GM12878 (cell line): ENCODE data around the gene MRPL54. TPM values are rescaled to one million over a fixed set of nuclear protein-coding genes. Genes with fewer than 3 reads are reported as not detected.
"Not testable (repeated sequence)": the region's sequence is repeated elsewhere in the genome, so short reads cannot be mapped to it uniquely, and the experiment has no call there.

Source experiments
- ATAC-seq: fragments of 200-7000 bp; cut with Tn5 transposase; 3 replicates; pipeline ENCODE4 v1.9.1; 2020; ENCODE audit warnings: mild to moderate bottlenecking, moderate library complexity
- BruUV-seq: library from RNA; stranded (reverse); fragments of 400-500 nt; replicated peaks from 2 replicates; lab custom pipeline; 2021; lab: Mats Ljungman, UMichigan
- CTCF ChIA-PET: fragments of 300-600 bp; sonication (Branson Sonifier 250); formaldehyde crosslinking; extraction: SDS; loops from one replicate; lab custom pipeline; 2021; ENCODE audit warnings: inconsistent platforms; lab: Yijun Ruan, JAX
- POLR2A ChIA-PET: fragments of 350-600 bp; formaldehyde crosslinking; extraction: SDS; loops from one replicate; lab custom pipeline; 2021; ENCODE audit warnings: inconsistent platforms; lab: Charles Lee
- RAD21 ChIA-PET: fragments of 300-600 bp; sonication (Branson Sonifier 250); formaldehyde crosslinking; loops from one replicate; lab custom pipeline; 2023; ENCODE audit warnings: antibody characterized with exemption; ENCODE audit not compliant: unreplicated experiment; lab: Charles Lee
- SMC1A ChIA-PET: fragments of 300-600 bp; sonication (Branson Sonifier 250); formaldehyde crosslinking; loops from one replicate; lab custom pipeline; 2023; ENCODE audit not compliant: unreplicated experiment, uncharacterized antibody; lab: Charles Lee
- DNase-seq: peaks from one replicate; pipeline ENCODE4 v3.0.0-alpha.2; 2011; ENCODE audit warnings: low read depth, low spot score
- FAIRE-seq: peaks from 3 replicates; lab custom pipeline; 2011; peaks lifted over from hg19 to GRCh38; lab: Jason Lieb, UNC
- H2AFZ ChIP-seq: 2 replicates; pipeline ENCODE4 v1.6.0; 2011; ENCODE audit warnings: low read depth, low read length, control low read depth; ENCODE audit not compliant: control insufficient read depth
- H3K27ac ChIP-seq: 2 replicates; pipeline ENCODE4 v1.5.1; 2011; ENCODE audit warnings: control low read depth; ENCODE audit not compliant: control insufficient read depth, insufficient read depth
- H3K27me3 ChIP-seq, 2 experiments: replicated peaks in 1 of 2; 2 replicates each; pipeline versions ENCODE4 v1.6.0 to v1.6.1; 2011; ENCODE audit warnings: low read length in 1 of 2; ENCODE audit not compliant: control insufficient read depth in 2 of 2, insufficient read depth in 2 of 2
- H3K36me3 ChIP-seq, 2 experiments: 2 replicates each; pipeline ENCODE4 v1.5.1; 2011; ENCODE audit warnings: low read length in 1 of 2; ENCODE audit not compliant: control insufficient read depth in 2 of 2, insufficient read depth in 2 of 2
- H3K4me1 ChIP-seq: 2 replicates; pipeline ENCODE4 v1.6.1; 2011; ENCODE audit warnings: mild to moderate bottlenecking, low read length, moderate library complexity, mixed read lengths; ENCODE audit not compliant: control insufficient read depth, insufficient read depth
- H3K4me2 ChIP-seq: 2 replicates; pipeline ENCODE4 v1.6.0; 2011; ENCODE audit warnings: control low read depth; ENCODE audit not compliant: control insufficient read depth, insufficient read depth
- H3K4me3 ChIP-seq: fragments of 200-600 bp; sonication (generic); 2 replicates; pipeline ENCODE4 v1.5.1; 2016
- H3K79me2 ChIP-seq: 2 replicates; pipeline ENCODE4 v1.6.0; 2011; ENCODE audit warnings: low read length; ENCODE audit not compliant: control insufficient read depth, insufficient read depth
- H3K9ac ChIP-seq: 2 replicates; pipeline ENCODE4 v1.8.0; 2011; ENCODE audit warnings: low read length, control low read depth, mixed read lengths; ENCODE audit not compliant: control insufficient read depth, insufficient read depth
- H3K9me3 ChIP-seq: replicated peaks from 3 replicates; pipeline ENCODE4 v1.5.1; 2011; ENCODE audit warnings: mild to moderate bottlenecking, low read length; ENCODE audit not compliant: control insufficient read depth, insufficient read depth
- H4K20me1 ChIP-seq: 2 replicates; pipeline ENCODE4 v1.6.0; 2011; ENCODE audit not compliant: control insufficient read depth, insufficient read depth
- CHD2 ChIP-seq: IDR thresholded peaks from 2 replicates; pipeline ENCODE4 v1.6.1; 2011; ENCODE audit warnings: low read depth, low read length, improper control_type of control experiment, borderline replicate concordance
- CREM ChIP-seq: IDR thresholded peaks from 2 replicates; pipeline ENCODE4 v1.6.1; 2014; ENCODE audit warnings: antibody characterized with exemption, low read depth
- EP300 ChIP-seq, 2 experiments: fragments of 150-350 bp in 1 of 2; IDR thresholded peaks; 2 replicates each; pipeline ENCODE4 v1.6.1; 2011 to 2012; ENCODE audit warnings: low read depth in 2 of 2, low read length in 2 of 2, borderline replicate concordance in 1 of 2, improper control_type of control experiment in 1 of 2, inconsistent platforms in 1 of 2; ENCODE audit not compliant: control insufficient read depth in 1 of 2
- GATAD2B ChIP-seq: fragments of 450-650 bp; conservative IDR thresholded peaks from 2 replicates; pipeline ENCODE4 v1.6.1; 2017; ENCODE audit warnings: low read depth, mild to moderate bottlenecking, moderate library complexity
- SIN3A ChIP-seq: IDR thresholded peaks from 2 replicates; pipeline ENCODE4 v1.6.1; 2012; ENCODE audit warnings: low read depth, low read length, improper control_type of control experiment
- STAT1 ChIP-seq: fragments of 450-650 bp; conservative IDR thresholded peaks from 2 replicates; pipeline ENCODE4 v1.6.1; 2014; ENCODE audit warnings: antibody characterized with exemption, mild to moderate bottlenecking
- TCF12 ChIP-seq: IDR thresholded peaks from 2 replicates; pipeline ENCODE4 v1.6.1; 2011; ENCODE audit warnings: low read depth, mild to moderate bottlenecking, low read length
- ZBTB40 ChIP-seq: fragments of 450-650 bp; IDR thresholded peaks from 2 replicates; pipeline ENCODE4 v1.6.1; 2016; ENCODE audit warnings: mild to moderate bottlenecking, moderate library complexity, borderline replicate concordance
- WGBS: methylation state at CpG from one replicate; pipeline ENCODE4 v1.1.6; 2016; ENCODE audit warnings: low lambda C conversion rate; ENCODE audit not compliant: insufficient replicate concordance, insufficient coverage; ENCODE audit errors: missing lambda C conversion rate; 5-methylcytosine and 5-hydroxymethylcytosine counted together
- in situ Hi-C: fragments of 300-500 bp; cut with MboI; formaldehyde crosslinking; loops from 9 replicates; pipeline ENCODE4 v1.14.3; 2018; ENCODE audit warnings: mixed read lengths
- intact Hi-C: fragments of 100-400 bp; cut with micrococcal nuclease; formaldehyde crosslinking; loops from one replicate; pipeline ENCODE4 v1.14.2; 2022; ENCODE audit not compliant: unreplicated experiment
- polyA plus RNA-seq, 11 experiments: library from polyadenylated mRNA; depleted of rRNA in 4 of 11; unstranded in 6 of 11; stranded (reverse) in 5 of 11; fragments of >200 nt; fragmentation: Nextera tagmentation in 4 of 11; fragmentation: Illumina TruSeq in 1 of 11; extraction: Ambion mirVana in 4 of 11; extraction: Trizol in 1 of 11; gene quantifications; 1 replicate in 1 of 11; 2 replicates in 10 of 11; pipeline versions ENCODE4 v1.2.1 to v1.2.3, GENCODE V29; 2011 to 2016; ENCODE audit warnings: inconsistent platforms in 2 of 11, missing spikeins in 2 of 11, low read depth in 1 of 11
- total RNA-seq, 4 experiments: library from RNA; depleted of rRNA in 3 of 4; stranded (reverse); fragments of >200 nt in 3 of 4; fragmentation: Illumina TruSeq in 1 of 4; extraction: Trizol in 1 of 4; gene quantifications; 2 replicates each; pipeline versions ENCODE4 v1.2.1 to v1.2.3, GENCODE V29; 2013 to 2021

The MRPL54 gene
- total and polyA plus RNA-seq, 10 of the 15 experiments (the other 5 are each of a cell fraction or from before 2014, with no cell fraction given): 3.1 to 98.7 (median 75.2) TPM

- TF ChIP-seq CHD2 (no peak), SIN3A (no peak), TCF12 (no peak), STAT1 (no peak), GATAD2B (no peak), CREM (no peak), EP300 (IDR thresholded peaks at IDR 0.05; ENCODE audit: borderline replicate concordance in 1 of 2, control insufficient read depth in 1 of 2, low read depth in 2 of 2, low read length in 2 of 2) (no peak)
Observed at GRCh38 chr19:3753631-3754410, 8.7 kb upstream of the MRPL54 start (continued).

DNA sequence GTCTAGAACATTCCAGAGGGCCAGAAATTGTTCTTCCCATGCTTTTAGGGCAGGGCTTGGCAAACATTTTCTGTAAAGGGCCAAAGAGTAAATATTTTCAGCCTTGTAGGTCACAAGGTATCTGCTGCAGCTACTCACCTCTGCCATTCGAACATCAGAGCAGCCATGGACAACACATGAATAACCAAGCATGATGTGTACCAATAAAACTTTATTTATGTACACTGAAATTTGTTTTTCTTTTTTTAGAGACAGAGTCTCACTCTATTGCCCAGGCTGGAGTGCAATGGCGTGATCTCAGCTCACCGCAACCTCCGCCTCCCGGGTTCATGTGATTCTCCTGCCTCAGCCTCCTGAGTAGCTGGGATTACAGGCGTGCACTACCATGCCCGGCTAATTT is 4.8 kb upstream of the MRPL54 start:
- H3K4me2 ChIP-seq, SMC1A ChIA-PET, H2AFZ ChIP-seq, DNase-seq, ATAC-seq, H3K27me3 ChIP-seq, intact Hi-C loops, RAD21 ChIA-PET, H4K20me1 ChIP-seq, H3K27ac ChIP-seq, H3K9ac ChIP-seq, H3K36me3 ChIP-seq, BruUV-seq, H3K4me3 ChIP-seq, in situ Hi-C loops, H3K9me3 ChIP-seq, FAIRE-seq, H3K4me1 ChIP-seq: not testable (repeated sequence)
- TF ChIP-seq ZBTB40: peak; percentile 82
- POLR2A ChIA-PET: interaction anchor here (0.6 kb wide), 1 partner anchor 382 kb away, joined by 8 read pairs; no protein-coding TSS in a partner anchor
- peaks cover 18% of the 10 kb centered on the region for H3K79me2 ChIP-seq
- 86% methylated on average over 7 of the region's 7 CpGs for WGBS
- CTCF ChIA-PET: interaction anchor here (1.7 kb wide), 1 partner anchor 61 kb away, joined by 4 read pairs; no protein-coding TSS in a partner anchor

DNA sequence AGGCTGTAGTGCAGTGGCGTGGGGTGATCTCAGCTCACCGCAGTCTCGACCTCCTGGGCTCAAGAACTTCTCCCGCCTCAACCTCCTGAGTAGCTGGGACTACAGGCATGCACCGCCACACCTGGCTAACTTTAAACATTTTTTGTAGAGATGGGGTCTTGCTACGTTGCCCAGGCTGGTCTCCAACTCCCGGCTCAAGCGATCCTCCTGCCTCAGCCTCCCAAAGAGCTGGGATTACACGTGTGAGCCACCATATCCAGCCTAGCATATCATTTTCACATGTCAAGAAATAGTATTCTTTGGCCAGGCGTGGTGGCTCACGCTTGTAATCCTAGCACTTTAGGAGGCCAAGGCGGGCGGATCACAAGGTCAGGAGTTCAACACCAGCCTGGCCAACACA is 4.2 kb upstream of the MRPL54 start:
- in situ Hi-C loops: not testable (repeated sequence)

More for the DNA sequence above, 4.2 kb upstream of the MRPL54 start:
- H3K4me3 ChIP-seq, SMC1A ChIA-PET, H3K27me3 ChIP-seq, H3K9ac ChIP-seq, H4K20me1 ChIP-seq, BruUV-seq, FAIRE-seq, ATAC-seq, CTCF ChIA-PET, DNase-seq, H3K4me2 ChIP-seq, H3K4me1 ChIP-seq, intact Hi-C loops, H3K9me3 ChIP-seq, H2AFZ ChIP-seq, H3K36me3 ChIP-seq, H3K27ac ChIP-seq, POLR2A ChIA-PET: not testable (repeated sequence)
- peaks cover 22% of the 10 kb centered on the region for H3K79me2 ChIP-seq
- WGBS: 98% methylated on average over 13 of the region's 13 CpGs
- RAD21 ChIA-PET: interaction anchor here (0.6 kb wide), 1 partner anchor 195 kb away, joined by 3 read pairs; no protein-coding TSS in a partner anchor
